Gastroesophageal sphincter (tissue), 3 donors: Measurements from ENCODE around the gene CEBPZ.

Experiments used
- POLR2A ChIP-seq, 2 donors: fragments of 450-650 bp; IDR thresholded peaks; one replicate each; pipeline ENCODE4 v1.6.1; 2017; ENCODE audit warnings: antibody characterized with exemption in 2 of 2, mild to moderate bottlenecking in 2 of 2, moderate library complexity in 1 of 2
- POLR2AphosphoS5 ChIP-seq: sonication (generic); formaldehyde crosslinking; IDR thresholded peaks from one replicate; pipeline ENCODE4 v1.6.1; 2017; ENCODE audit warnings: antibody characterized with exemption
- TF ChIP-seq, protein P1 (sequence below), 4 experiments: fragments of 200-600 bp in 2 of 4; fragments of 450-650 bp in 2 of 4; sonication (generic) in 1 of 4; IDR thresholded peaks; one replicate each; pipeline ENCODE4 v1.5.1; 2017 to 2019; ENCODE audit warnings: antibody characterized with exemption in 4 of 4, mild to moderate bottlenecking in 2 of 4, moderate library complexity in 2 of 4

DNA sequence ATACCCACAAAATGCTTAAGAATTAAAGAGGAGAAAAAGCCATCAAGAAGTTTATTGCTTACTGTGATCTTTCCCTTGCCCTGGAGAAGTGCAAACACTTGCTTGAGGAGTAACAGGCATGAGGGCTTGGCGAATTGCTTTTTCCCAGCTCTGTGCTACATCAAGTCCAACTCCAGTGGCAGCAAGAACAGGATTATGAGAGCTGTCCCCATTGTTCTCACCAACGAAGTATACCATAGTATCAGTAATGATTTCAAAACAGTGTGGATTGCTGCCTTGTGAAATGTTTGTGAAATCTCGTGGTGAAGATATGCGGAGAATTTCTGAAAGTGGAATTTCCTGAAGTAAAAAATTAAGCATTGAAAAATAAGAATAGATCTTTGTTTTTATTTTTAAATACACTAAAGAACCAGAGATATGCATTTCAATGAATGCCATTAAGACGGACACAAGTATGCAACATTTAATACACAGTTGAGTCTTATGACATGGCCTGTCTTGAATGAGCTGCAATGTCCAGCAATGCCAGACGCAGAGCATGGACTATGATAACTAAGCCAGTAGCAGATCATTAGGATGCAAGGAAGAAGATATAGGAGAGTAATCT, 43.1 kb upstream of the CEBPZ start:
- TF ChIP-seq, protein P1, sequence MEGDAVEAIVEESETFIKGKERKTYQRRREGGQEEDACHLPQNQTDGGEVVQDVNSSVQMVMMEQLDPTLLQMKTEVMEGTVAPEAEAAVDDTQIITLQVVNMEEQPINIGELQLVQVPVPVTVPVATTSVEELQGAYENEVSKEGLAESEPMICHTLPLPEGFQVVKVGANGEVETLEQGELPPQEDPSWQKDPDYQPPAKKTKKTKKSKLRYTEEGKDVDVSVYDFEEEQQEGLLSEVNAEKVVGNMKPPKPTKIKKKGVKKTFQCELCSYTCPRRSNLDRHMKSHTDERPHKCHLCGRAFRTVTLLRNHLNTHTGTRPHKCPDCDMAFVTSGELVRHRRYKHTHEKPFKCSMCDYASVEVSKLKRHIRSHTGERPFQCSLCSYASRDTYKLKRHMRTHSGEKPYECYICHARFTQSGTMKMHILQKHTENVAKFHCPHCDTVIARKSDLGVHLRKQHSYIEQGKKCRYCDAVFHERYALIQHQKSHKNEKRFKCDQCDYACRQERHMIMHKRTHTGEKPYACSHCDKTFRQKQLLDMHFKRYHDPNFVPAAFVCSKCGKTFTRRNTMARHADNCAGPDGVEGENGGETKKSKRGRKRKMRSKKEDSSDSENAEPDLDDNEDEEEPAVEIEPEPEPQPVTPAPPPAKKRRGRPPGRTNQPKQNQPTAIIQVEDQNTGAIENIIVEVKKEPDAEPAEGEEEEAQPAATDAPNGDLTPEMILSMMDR (IDR thresholded peaks at IDR 0.05) = no peak
- no peak for TF ChIP-seq POLR2A (IDR thresholded peaks at IDR 0.05)
- no peak for TF ChIP-seq POLR2AphosphoS5
